Suprapubic skin (tissue), 4 donors: ENCODE measurements around the gene ARF5.

Source experiments
- POLR2A ChIP-seq, 2 donors: fragments of 450-650 bp; IDR thresholded peaks; one replicate each; pipeline ENCODE4 v1.6.1; 2017; ENCODE audit warnings: antibody characterized with exemption in 2 of 2, mild to moderate bottlenecking in 2 of 2, moderate library complexity in 2 of 2
- POLR2AphosphoS5 ChIP-seq, 3 donors: sonication (generic); formaldehyde crosslinking; IDR thresholded peaks; one replicate each; pipeline ENCODE4 v1.6.1; 2017; ENCODE audit warnings: antibody characterized with exemption in 3 of 3
- TF ChIP-seq, protein P1 (sequence below), 2 donors: fragments of 200-600 bp in 1 of 2; fragments of 450-650 bp in 1 of 2; sonication (generic) in 1 of 2; IDR thresholded peaks; one replicate each; pipeline ENCODE4 v1.5.1; 2016 to 2019; ENCODE audit warnings: antibody characterized with exemption in 2 of 2, mild to moderate bottlenecking in 1 of 2, moderate library complexity in 1 of 2

DNA sequence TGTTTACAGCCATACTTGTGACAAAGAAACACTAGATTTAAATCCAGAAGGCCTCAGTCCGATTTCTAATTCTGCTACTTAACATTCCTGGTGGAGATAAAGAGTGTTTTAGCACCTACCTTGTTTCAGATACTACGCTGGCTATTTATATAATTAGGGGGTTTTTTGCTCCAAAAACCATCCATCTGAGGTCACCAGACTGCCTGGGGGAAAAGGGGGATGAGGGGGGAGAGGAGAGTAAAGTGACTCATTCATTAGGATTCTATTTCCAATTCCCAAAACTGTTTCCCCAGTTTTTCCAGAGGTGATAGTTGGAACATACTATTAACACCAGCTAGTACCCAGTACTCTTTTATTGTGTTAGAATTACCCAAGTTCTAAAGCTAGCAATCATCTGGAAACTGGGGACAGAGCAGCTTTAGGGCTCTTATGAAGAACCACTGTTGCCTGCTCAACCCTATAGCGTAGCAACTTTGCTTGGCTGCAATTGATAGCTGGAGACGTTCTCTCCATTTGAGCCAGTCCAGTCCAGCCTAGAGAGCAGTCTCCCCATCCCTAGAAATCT lies 9.4 kb upstream of the ARF5 start:
- TF ChIP-seq, protein P1, sequence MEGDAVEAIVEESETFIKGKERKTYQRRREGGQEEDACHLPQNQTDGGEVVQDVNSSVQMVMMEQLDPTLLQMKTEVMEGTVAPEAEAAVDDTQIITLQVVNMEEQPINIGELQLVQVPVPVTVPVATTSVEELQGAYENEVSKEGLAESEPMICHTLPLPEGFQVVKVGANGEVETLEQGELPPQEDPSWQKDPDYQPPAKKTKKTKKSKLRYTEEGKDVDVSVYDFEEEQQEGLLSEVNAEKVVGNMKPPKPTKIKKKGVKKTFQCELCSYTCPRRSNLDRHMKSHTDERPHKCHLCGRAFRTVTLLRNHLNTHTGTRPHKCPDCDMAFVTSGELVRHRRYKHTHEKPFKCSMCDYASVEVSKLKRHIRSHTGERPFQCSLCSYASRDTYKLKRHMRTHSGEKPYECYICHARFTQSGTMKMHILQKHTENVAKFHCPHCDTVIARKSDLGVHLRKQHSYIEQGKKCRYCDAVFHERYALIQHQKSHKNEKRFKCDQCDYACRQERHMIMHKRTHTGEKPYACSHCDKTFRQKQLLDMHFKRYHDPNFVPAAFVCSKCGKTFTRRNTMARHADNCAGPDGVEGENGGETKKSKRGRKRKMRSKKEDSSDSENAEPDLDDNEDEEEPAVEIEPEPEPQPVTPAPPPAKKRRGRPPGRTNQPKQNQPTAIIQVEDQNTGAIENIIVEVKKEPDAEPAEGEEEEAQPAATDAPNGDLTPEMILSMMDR (IDR thresholded peaks at IDR 0.05) = no peak
- no peak for TF ChIP-seq POLR2AphosphoS5 (IDR thresholded peaks at IDR 0.05)
- TF ChIP-seq POLR2A (IDR thresholded peaks at IDR 0.05) = no peak
